Mucosa of descending colon (tissue), 3 donors: Measurements from ENCODE around the gene ETV3. TPM values are rescaled to one million over a fixed set of nuclear protein-coding genes. Genes with fewer than 3 reads are reported as not detected.
A peak's percentile ranks its signal among the peaks of the same experiment; 100 is the strongest.

Source experiments
- ATAC-seq: fragments of 200-7000 bp; cut with Tn5 transposase; one replicate; pipeline ENCODE4 v1.9.1; 2020; ENCODE audit warnings: mild to moderate bottlenecking, moderate library complexity
- DNase-seq, 3 donors: peaks; one replicate each; pipeline ENCODE4 v3.0.0-alpha.2; 2020
- H3K36me3 ChIP-seq: fragments of 200-600 bp; one replicate; pipeline ENCODE4 v1.8.0; 2021; ENCODE audit warnings: low read depth, mild to moderate bottlenecking
- H3K4me1 ChIP-seq: fragments of 200-600 bp; one replicate; pipeline ENCODE4 v1.8.0; 2021; ENCODE audit warnings: low read depth, mild to moderate bottlenecking
- H3K4me3 ChIP-seq: fragments of 200-600 bp; one replicate; pipeline ENCODE4 v1.8.0; 2021; ENCODE audit warnings: mild to moderate bottlenecking
- H3K9me3 ChIP-seq: fragments of 200-600 bp; one replicate; pipeline ENCODE4 v1.8.0; 2021; ENCODE audit warnings: mild to moderate bottlenecking
- intact Hi-C, 2 donors: fragments of 100-400 bp; cut with DNase I in 1 of 2; cut with micrococcal nuclease in 1 of 2; formaldehyde crosslinking; loops; one replicate each; pipeline versions ENCODE4 v1.11.0 to v1.11.1; 2022; cut with DNase I, micrococcal nuclease
- total RNA-seq, 3 donors: library from RNA; stranded (reverse); fragmentation: NEBNext Ultra II Directional in 2 of 3; extraction: Animal tissue kit (Norgen Biotek cat#: 25700) in 2 of 3; gene quantifications; one replicate each; pipeline versions ENCODE4 v1.2.1 to v1.2.4, GENCODE V29; 2021 to 2023
- TF ChIP-seq, protein P1 (sequence below): fragments of 200-600 bp; IDR thresholded peaks from one replicate; pipeline ENCODE4 v1.8.0; 2022; ENCODE audit warnings: antibody characterized with exemption, mild to moderate bottlenecking
- donor health status: DM: no; HTN: no; CAD: no; lungs with moderate emphysema.
- donor health status: DM: no; HTN: no; CAD: no.
- donor health status: DM: no; HTN: yes; CAD: no.

ETV3 gene
- total RNA-seq, 3 donors from 2014 or later = 32.6 to 36.3 (median 35.9) TPM

DNA sequence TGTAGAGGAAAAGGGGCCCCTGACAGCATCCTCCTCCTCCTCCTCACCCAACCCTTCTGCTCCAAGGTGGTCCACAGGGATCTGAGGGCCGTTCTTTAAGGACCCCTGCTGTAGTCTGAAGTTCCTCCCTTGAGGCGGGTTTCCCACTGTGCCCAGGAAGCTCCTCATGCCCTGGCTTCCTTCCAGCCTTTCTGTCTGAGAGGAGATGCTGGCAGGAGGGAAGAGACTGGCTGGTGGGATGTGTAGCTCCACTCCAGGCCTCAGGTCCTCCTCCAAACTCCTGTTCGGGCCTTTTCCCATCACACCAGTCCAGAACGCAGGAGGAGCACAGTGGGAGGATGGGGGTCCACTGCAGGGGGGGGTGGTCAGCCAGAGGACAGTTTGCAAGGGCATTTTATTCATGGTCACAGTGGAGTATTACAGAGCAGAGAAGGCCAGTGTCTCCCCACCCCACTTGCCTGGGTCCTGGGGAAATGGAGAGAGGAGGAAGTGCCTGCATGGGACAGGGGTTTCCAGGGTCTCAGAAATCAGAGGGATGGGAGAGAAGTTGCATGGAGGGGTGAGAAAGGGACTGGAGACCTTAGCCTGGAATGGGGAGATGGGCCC lies 46.4 kb downstream of the ETV3 start:
- no peak overlapping the region for H3K4me3 ChIP-seq
- TF ChIP-seq, protein P1, sequence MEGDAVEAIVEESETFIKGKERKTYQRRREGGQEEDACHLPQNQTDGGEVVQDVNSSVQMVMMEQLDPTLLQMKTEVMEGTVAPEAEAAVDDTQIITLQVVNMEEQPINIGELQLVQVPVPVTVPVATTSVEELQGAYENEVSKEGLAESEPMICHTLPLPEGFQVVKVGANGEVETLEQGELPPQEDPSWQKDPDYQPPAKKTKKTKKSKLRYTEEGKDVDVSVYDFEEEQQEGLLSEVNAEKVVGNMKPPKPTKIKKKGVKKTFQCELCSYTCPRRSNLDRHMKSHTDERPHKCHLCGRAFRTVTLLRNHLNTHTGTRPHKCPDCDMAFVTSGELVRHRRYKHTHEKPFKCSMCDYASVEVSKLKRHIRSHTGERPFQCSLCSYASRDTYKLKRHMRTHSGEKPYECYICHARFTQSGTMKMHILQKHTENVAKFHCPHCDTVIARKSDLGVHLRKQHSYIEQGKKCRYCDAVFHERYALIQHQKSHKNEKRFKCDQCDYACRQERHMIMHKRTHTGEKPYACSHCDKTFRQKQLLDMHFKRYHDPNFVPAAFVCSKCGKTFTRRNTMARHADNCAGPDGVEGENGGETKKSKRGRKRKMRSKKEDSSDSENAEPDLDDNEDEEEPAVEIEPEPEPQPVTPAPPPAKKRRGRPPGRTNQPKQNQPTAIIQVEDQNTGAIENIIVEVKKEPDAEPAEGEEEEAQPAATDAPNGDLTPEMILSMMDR = no peak
- no peak for ATAC-seq
- no peak for DNase-seq
- H3K9me3 ChIP-seq = no peaks in the 10 kb centered on the region
- intact Hi-C loops = loop anchor here in 1 of 2 donors (2.0 kb wide), 1 partner anchor 63 kb away; no protein-coding TSS in a partner anchor
- no peaks in the 10 kb centered on the region for H3K4me1 ChIP-seq
- no peaks in the 10 kb centered on the region for H3K36me3 ChIP-seq

DNA sequence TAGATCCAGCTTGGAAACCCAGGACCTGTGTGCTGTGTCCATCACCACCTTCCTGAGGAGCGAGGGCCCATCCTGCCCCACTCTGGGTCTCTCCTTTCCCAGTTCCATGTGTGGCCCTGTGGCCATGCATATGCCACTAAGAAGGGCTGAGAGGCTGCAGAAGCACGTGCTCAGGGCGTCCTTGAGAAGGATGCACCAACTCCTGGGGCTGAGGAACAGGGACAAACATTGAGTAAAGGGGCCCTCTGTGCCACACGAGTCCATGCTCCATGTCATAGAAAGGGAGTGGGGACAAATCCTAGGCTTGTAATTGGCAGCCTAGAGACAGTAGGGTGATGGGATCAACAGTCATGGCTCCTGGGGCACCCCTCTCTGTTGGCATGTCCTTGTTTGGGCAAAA lies 47.0 kb downstream of the ETV3 start:
- H3K36me3 ChIP-seq = no peaks in the 10 kb centered on the region
- DNase-seq (no peak), ATAC-seq (no peak)
- intact Hi-C loops = loop anchor here in 1 of 2 donors (2.0 kb wide), 1 partner anchor 64 kb away; no protein-coding TSS in a partner anchor
- no peaks in the 10 kb centered on the region for H3K4me1 ChIP-seq
- H3K4me3 ChIP-seq = no peak overlapping the region
- no peaks in the 10 kb centered on the region for H3K9me3 ChIP-seq
- TF ChIP-seq, protein P1 = no peak

DNA sequence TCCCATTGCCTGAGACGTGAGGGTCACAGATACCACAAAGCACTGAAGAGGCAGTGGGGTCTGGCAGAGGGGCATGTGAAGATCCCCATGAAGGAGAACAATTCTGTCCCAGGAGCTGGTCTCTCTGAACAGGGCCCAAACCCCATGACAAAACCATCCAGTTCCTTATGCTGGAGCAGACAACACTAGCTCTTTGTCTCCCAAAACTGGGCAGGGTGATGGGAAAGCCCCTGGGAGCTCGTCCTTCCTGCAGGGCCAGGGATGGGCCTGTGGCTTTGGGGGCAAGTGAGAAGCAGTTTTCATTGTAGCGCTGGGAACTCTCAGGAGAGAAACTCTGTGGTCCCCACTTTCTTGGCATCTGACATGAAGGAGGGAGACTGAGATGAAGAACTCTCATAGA lies 47.4 kb downstream of the ETV3 start:
- Histone ChIP-seq H3K9me3 (no peaks in the 10 kb centered on the region), H3K4me3 (no peak overlapping the region), H3K4me1 (no peaks in the 10 kb centered on the region), H3K36me3 (no peaks in the 10 kb centered on the region)
- no peak for ATAC-seq
- TF ChIP-seq, protein P1 = no peak
- no peak for DNase-seq
- intact Hi-C loops = loop anchor here (1.0 to 2.0 kb wide), 2 partner anchors 64 to 65 kb away; no protein-coding TSS in a partner anchor

DNA sequence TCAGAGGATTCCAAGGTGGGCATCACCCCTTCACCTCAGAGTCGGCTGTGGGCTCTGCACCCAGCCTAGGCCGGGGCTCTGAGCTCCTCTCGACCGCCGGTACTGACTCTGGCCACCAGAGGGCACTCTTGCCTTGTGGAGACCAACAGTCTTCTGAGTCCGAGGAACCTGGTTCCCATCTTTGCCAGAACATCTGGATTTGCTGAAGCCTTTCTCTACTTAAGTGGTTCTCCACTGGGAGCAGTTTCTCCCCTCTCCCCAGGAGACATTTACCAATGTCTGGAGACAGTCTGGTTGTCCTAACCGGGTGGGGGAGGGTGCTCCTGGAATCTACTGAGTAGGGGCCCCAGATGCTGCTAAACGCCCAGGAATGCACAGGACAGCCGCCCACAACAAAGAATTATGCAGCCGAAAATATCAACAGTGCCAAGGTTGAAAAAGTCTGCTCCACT lies 48.0 kb downstream of the ETV3 start:
- DNase-seq (peak; percentile 76 to 94 (median 88)), ATAC-seq (peak; percentile 93)
- intact Hi-C loops = loop anchor here (1.0 to 2.0 kb wide), 2 partner anchors 65 kb away; no protein-coding TSS in a partner anchor
- H3K4me3 ChIP-seq = no peak overlapping the region
- TF ChIP-seq, protein P1 = peak; percentile 83
- H3K4me1 ChIP-seq = no peaks in the 10 kb centered on the region
- no peaks in the 10 kb centered on the region for H3K36me3 ChIP-seq
- no peaks in the 10 kb centered on the region for H3K9me3 ChIP-seq

DNA sequence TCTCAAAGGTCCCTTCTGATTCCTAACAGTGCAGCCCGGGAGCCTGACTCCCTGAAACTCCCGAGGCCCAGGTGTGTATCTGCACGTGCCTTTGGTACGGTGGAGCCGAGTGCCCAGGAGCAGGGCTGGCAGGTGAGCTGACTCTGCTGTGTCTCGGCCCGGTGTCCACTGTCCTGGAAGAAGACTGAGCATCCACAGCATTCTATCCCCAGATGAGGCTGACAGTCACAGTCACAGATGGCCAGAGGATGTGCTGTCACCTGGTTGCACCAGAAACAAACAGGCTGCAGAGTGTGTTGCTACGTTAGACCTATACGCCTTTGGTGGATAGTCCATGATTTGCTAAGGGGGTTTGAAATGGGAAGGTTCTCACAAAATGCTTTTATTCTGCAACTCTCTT lies 48.4 kb downstream of the ETV3 start:
- intact Hi-C loops = loop anchor here (1.0 to 2.0 kb wide), 2 partner anchors 65 to 66 kb away; no protein-coding TSS in a partner anchor
- no peaks in the 10 kb centered on the region for H3K4me1 ChIP-seq
- ATAC-seq (peak; percentile 24), DNase-seq (no peak)
- no peak overlapping the region for H3K4me3 ChIP-seq
- H3K9me3 ChIP-seq = no peaks in the 10 kb centered on the region
- TF ChIP-seq, protein P1 = no peak
- no peaks in the 10 kb centered on the region for H3K36me3 ChIP-seq
